HG03103 (cell line): ENCODE results near the gene SAMD4A.
"Not testable (repeated sequence)": the region's sequence is repeated elsewhere in the genome, so short reads cannot be mapped to it uniquely, and the experiment has no call there.

Experiments used
- ATAC-seq: cut with Tn5 transposase; IDR thresholded peaks from one replicate; pipeline ENCODE4 v1.9.1; 2021; ENCODE audit warnings: low read depth; ENCODE audit not compliant: unreplicated experiment

SAMD4A gene

DNA sequence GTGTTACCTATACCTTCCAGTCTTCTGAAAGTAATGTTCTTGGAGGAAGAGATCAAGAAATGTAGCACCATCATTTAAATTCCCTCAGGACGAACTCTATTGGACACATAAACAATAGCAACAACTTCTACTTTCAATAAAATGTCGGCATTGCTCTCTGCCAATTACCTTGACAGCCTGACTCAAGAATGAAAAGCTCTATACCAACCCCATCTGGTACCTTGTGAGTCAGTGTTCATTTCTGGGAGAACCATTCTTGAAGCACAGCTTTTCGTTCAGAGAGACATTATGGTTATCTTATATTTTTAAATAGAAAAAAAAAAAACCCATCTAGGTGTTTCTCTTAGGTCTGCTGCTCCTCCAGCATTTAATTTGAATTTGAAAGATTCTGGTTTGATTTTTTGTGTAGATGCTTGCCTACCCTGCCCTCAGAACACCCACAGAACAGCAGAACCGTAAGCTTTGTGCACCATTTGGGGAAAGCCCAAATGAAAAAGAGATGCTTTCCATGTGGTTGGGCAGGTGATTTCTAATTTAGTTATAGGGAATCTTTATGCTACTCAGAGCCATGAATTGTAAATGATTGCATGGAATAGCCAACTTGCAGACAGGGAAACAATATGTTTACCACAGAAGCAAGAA is 156.0 kb downstream of the SAMD4A start:
- no peak for ATAC-seq

DNA sequence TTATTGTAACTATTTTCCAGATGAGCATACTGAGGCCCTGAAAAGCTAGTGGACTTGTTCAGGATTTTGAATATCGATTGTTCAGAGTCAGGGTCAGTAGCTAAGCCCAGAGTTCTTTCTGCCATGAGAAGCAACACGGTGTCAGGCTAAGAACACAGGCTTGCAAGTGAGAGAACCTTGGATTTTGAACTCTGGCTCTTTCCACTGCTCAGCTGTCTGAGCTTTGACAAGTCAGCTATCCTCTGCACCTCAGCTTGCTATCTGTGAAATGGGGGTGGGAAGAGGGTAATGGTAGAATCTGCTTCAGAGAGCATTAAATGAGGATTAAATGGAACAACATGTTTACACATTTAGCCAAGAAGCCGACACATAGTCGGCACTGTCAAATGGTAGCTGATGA is 157.2 kb downstream of the SAMD4A start:
- no peak for ATAC-seq

DNA sequence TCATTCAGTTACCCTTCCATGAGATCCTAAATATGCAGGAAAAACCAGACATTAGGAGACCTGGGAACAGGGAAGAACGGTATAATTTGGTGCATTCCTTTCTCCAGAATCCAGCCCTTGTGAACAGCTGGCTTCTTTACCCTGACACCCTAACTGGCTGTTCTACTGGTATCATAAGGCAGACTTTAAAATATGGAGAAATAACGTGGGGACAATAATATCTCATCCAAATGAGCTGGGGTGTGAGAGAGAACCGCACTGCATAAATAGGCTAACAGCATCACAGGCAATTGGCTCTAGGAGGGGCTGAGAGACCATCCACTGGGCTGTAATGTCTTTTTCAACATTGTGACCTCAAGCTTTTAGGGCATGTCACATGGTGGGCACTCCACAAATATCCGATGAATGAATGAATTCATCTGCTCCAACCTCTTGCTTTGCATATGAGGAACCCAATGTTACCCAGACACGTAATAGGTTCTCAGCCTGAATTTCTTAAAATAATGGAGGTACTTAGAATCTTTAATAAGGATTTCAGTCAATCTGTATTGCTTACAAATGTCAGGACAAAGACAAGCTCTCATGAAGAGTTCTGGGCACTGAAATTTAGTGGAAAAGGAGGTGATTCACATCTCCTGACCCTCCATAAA is 157.9 kb downstream of the SAMD4A start:
- no peak for ATAC-seq

DNA sequence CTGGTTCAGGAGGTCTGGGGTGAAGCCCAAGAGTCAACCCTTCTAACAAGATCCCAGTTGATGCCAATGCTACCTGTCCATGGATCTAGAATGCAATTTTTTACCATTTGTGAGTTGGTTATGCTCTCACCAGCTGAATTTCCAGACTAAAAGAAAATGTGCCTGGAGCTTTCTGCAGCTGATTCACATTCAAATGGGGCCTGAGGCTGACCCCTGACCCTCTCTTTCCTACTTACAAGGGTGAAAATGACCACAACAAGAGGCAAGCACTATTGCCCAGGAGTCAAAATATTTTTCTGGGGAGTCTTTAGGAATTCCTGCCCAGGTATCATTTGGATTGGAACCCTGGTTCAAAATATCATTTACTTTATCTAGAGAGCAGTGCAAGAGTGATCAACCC is 159.1 kb downstream of the SAMD4A start:
- no peak for ATAC-seq

DNA sequence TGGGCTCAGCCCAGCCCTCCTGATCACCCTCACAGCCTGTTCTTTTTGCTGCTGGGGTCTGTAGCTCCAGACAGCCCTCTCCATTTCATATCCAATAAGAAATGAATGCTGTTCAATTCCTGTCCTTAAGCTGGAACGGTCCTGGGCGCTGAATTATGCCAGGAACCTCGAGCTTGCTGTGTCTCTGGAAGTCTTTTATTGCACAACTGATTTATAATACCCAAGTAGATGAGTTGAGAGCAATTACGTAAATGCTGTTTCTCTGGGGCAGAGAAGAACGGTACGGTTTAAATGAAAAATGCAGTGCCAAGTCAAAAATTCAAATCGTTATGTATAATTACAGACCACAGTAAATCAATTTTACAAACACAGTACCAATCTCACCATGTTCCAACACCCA is 161.0 kb downstream of the SAMD4A start:
- ATAC-seq = no peak

DNA sequence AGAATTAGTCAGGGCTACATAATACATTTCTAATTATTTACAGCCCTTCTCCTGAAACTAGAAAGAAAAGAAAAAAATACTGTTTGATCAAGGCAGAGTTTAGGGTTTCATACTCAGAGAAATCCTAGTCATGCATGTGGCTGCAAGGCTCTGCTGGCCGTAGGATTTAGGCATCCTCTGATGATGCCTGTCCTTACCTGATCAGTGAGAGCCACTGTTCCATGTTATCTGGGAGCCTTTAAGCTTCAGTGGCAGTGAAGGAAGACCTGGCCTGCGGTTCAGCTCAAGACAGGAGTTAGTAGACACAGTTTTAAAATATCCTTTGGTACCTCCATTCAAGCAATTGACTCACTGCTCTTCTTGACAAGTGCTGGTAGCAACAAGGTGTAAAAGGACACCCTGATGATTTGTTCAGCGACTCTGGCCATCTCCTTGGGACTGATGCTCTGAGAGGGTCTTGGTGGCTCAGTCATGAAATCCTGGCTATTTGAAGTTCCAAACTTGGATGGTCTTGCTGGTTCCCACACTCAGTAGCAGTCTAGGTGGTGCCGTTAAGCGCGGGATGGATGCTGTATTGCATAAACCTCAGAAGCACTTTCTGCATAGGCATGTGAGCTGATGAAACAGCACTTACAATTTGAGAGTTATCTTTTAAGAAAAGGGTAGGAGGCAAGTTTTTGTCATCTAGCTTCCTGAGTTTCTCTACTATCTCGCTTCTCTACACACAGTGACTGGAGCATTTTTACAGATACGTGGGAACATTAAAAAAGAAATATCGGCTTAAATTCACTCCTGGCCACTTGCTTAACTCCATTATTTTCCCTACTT is 162.0 kb downstream of the SAMD4A start:
- ATAC-seq = no peak

DNA sequence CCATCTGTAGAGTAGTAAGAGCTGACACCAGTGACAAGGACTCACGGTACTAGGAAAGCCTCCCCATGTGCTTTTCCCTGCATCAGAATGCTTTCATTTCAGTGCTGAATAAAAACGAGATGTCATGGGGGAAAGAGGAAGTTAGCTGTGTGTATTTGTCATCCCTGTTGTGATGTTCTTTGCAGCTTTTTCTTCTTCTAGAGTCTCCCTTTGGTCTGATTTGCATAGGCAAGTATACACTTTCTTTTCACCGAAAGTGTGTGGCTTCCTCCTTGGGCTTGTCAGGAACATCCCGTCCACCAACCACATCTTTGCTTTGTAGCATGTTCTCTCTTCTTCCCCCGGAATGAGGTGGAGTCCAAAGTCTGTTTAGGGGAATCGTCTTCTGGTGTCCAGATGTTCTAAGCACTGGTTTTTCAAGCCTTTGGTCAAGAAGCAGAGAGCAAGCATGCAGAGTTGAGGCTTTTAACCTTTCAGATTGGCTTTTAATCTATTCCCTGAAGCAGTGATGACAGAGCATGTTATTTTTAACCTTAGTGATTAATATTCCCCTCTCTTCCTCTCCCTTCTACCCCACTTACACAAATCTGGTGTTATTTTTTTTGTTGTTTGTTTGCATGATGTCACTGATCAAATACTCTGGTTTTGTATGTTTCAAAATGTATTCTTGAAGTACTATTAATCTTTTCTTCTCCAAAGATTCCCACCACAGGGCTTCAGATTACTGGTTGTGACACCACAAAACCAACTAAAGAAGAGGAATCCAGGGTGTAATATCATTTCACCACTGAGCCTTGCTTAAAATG is 163.4 kb downstream of the SAMD4A start:
- peak; percentile 98 for ATAC-seq

DNA sequence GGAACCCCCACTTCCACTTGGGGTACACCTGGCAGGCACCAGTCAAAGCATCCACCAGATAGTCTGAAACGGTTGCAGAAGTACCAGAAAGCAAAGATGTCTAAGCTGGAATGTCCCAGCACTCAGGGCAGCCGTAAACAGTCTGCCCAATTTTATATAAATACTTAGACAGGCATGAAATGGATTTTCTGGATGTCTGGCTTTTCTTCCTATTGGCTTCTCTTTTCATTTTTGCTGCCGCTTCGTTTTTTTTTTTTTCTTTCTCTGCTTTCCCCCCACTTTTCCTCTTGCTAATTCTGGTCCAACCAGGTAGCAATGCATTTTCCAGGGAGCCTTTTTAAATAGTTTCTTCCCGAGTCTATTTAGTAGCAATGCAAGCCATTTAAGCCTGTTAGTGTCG is 168.0 kb downstream of the SAMD4A start:
- no peak for ATAC-seq

DNA sequence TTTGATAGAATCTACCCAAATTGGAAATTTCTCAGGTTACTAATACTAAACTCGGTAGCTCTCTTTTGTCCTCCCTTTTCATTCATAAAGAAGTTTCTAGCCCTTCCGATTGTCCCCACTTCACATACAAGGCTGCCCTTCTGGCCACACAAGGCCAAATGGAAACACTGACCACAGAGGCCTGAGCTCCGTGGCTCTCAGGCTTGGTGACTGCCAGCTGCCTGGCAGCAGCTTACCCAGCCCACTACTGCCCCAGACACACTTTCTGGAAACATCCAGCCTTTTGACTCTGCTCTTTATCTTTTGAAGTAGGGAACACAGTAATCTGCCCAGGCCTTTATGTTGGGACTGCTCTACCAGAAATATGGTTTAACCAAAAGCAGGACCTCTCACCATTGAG is 168.5 kb downstream of the SAMD4A start:
- no peak for ATAC-seq

DNA sequence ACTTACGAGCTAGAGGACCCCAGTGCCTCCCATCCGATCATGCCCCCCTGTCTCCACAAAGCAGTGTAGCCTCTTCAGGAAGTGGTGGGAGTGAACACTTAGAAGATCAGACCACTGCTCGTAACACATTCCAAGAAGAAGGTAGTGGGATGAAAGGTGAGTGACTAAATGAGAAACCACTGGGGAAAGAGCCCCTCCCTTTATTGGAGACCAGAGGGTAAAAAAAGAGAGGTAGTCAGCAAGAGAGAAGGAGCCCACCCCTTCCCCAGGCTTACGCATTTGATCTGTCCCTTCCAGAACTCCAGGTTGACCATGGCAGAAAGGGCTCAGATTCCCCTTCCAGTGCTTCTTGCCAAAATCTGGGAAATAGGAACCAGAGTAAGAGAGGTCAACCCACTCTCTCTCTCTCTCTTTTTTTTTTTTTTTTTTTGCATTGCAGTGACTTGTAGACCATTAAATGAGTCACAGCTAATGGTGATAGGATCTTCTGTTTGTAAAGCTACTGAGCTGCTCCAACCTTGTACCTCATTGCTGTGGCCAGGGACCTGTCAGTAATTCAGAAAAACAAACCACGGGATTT is 170.3 kb downstream of the SAMD4A start:
- ATAC-seq = no peak

DNA sequence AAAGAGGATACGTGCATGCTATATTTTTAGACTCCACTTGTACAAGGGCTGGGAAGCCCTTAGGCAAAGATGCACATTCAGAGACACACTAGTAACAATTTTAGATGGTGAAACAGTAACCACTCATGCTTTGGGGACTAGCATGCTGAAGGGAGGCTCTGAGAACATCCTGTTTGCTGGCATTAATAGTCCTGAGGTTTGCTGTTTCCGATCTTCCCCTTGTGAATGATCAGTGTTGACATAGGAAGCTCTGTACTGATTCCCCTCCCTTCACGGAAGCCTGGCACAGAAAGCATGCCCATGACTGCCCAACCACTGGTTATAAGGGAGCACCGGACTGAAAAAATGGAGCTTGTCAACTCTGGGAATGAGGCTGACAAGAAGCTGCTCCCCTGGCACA is 171.1 kb downstream of the SAMD4A start:
- ATAC-seq = no peak

DNA sequence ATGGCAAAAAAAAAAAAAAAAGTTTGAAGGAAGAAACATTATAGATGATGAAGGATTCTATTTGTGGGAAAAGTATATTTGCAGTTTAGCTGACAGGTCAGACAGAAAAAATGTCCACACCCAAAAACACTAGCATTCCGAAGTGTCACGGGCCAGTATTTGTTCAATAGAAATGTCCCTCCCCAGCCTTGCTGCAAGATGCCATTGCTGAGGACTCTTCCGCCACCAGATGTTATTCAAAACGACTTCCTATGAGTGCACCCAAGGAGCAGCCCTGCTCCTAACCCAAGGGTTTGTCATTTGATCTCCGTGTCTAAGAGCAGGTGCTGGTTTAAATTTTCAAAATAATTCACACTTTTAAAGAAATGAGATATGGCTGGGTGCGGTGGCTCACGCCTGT is 172.6 kb downstream of the SAMD4A start:
- ATAC-seq = no peak

DNA sequence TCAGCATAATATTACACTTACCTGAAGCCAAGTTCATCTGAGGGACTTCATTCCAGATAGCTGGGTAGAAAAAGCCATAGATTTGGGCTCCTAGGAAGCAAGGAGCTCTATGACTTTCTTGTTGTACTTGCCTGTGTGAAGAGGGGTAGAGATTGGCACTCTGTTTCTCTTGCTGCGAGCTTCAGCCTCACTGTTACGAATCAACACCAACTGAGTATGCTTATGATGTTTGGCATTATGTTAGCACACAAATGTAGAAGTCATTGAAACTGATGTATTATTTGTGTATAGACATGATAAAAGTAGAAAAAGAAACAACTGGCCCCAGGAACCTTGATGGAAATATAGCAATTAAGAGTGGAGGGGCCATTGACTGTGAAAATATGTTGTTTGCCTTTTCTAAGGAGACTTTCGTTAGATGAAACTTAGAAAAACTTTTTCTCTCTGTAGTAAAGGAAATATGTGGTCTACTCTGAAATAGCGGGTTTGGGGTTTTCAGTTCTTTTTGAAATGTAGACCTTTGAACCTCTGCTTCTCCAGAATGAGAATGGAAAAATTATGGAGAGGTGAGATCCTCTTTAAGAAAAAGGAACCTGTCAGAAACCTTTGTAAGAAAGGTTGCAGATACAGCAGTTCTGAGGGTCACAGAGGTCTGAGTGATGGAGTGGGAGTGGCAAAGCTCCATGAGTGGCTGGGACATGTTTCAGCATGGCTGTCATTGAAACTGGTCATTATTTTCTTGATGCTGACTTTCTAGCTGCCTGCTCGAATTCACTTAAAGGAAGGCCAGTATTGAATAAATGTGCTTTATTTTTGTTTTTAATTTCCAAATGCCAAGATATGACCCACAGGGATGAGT is 175.8 kb downstream of the SAMD4A start:
- ATAC-seq = no peak

DNA sequence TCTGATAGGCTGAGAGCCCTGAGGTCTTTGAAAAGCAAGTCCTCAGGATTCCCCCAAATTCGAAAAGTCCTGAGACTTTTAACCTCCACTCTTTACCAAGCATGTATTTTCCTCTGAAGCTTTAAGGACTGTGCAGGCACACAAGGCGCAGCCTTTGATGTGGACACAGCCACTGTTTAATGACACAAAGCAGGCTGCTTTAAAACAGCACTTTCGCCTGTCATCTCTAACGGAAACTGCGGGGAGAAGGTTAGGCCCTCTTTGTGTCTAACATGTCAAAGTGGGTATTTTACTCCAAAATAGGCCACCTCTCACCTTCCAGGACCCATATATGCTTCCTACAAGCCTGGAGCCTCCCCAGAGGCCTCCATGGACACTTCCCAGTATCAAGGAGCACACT is 176.5 kb downstream of the SAMD4A start:
- ATAC-seq = no peak

DNA sequence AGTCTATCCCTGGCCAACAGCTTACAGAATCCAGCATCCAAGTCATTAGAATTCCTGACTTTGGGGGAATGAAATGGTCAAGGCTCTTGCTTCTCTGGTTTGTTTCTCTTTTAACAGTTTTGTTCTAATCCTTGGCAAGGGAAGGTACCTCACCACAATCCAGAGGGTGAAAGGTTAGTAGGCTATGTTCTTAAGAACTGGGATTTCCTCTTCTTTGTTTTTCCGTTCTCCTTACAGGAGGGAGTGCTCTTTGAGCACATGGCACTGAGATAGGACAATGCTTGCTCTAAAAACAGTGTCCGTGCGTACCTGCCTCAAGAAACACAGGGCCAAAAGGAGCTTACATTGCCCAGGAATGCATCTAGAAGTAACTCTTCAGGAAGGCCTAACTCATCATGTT is 179.1 kb downstream of the SAMD4A start:
- no peak for ATAC-seq

DNA sequence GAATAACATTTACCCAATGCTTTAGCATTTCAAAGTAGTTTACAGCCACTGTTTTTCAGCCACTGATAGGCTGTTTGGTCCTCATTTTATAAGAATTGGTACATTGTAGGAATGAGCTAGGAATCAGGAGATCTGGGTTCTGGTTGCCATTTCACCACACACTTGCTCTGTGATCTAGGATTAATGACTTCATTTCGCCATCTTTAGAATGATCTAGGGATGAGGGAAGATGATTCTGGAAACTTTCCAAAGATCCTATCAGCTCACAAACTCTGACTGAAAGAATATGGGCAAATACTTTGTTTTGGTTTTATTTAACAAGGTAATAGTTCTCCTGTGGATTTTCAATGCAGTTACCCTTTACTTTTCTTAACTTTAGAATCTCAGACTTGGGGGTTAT is 180.7 kb downstream of the SAMD4A start:
- ATAC-seq = no peak

DNA sequence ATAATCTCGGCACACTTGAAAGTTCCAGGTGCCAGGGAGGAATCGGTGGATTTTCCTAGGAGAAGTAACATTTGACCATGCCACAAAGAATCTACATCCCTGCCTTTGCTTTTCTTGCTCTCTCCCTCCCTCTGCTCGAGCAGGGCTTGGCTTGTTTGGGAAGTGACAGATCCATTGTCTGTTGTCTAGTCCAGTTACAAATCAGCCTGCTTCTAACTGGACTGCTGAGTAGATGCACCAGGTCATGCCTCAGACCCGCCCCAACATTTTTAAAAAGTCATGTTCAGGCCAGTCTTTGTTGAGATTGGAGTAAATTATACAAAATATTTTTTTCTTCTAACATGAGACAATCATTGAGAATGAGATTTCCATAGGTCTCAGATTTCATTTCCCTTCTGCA is 182.3 kb downstream of the SAMD4A start:
- ATAC-seq = no peak

DNA sequence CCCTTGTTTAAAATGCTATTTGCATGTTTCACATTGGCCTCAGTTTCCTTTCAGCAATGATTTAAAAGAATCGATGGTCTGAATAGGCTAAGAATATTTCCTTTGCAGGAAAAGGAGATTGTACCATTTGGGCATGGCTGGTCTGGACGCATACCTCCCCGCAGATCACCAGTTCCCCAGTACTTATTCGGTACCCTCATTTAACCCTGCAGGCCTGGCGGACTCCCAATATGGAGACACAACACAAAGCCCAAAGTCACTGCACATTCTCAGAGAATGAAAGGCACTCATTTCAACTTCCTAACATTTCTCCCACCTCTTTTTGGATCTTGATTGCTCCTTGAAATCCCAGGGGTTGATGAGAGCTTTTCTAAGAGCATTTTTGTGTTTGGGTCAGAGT is 182.8 kb downstream of the SAMD4A start:
- ATAC-seq = no peak

DNA sequence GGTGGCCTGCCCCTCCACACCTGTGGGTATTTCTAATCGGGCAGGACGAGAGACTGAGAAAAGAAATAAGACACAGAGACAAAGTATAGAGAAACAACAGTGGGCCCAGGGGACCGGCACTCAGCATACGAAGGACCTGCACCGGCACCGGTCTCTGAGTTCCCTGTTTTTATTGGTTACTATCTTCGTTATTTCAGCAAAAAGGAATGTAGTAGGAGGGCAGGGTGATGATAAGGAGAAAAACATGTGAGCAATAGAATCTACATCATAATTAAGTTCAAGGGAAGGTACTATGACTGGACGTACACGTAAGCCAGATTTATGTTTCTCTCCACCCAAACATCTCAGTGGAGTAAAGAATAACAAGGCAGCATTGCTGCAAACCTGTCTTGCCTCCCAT is 185.7 kb downstream of the SAMD4A start:
- not testable (repeated sequence) for ATAC-seq

DNA sequence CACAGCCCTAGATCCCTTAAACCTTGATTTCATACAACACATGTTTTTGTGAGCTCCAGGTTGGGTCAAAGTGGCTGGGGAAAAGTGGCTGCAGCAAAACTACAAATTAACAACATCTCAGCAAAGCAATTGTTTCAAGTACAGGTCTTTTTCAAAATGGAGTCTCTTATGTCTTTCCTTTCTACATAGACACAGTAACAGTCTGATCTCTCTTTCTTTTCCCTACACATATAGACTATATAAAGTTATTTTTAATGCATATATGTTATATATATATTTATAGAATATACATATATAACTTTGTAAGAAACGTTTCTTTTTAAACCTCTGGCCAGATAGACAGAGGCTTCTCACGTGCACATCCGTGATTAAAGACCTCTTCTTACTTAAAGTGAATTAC is 186.5 kb downstream of the SAMD4A start:
- ATAC-seq = not testable (repeated sequence)
